Measurements from ENCODE around the gene CBARP.

CBARP gene

GRCh38 chr19:1227304-1228054 is 10.3 kb downstream of the CBARP start:
- DNase-seq (ENCODE audit: low read depth in 2 of 2), result no peak

- DNase-seq (ENCODE audit: low read depth in 2 of 2), result no peak
Measured at GRCh38 chr19:1226522-1227303, 11.1 kb downstream of the CBARP start.

- DNase-seq (ENCODE audit: low read depth in 2 of 2), result no peak
Measured at GRCh38 chr19:1226227-1226518, 11.6 kb downstream of the CBARP start.

- no peak for DNase-seq (ENCODE audit: low read depth in 2 of 2)
Measured at GRCh38 chr19:1225440-1226226, 12.2 kb downstream of the CBARP start.

GRCh38 chr19:1224847-1225246 is 13.0 kb downstream of the CBARP start:
- no peak for DNase-seq (ENCODE audit: low read depth in 2 of 2)

GRCh38 chr19:1224047-1224825 is 13.6 kb downstream of the CBARP start:
- DNase-seq (ENCODE audit: low read depth in 2 of 2), result no peak

GRCh38 chr19:1223018-1223855 is 14.6 kb downstream of the CBARP start:
- DNase-seq (ENCODE audit: low read depth in 2 of 2), result no peak

GRCh38 chr19:1222394-1222793 is 15.4 kb downstream of the CBARP start:
- no peak for DNase-seq (ENCODE audit: low read depth in 2 of 2)

GRCh38 chr19:1221904-1222255 is 15.9 kb downstream of the CBARP start:
- no peak for DNase-seq (ENCODE audit: low read depth in 2 of 2)

GRCh38 chr19:1220976-1221903 is 16.6 kb downstream of the CBARP start:
- DNase-seq (ENCODE audit: low read depth in 2 of 2), result no peak

- no peak for DNase-seq (ENCODE audit: low read depth in 2 of 2)
Measured at GRCh38 chr19:1220477-1220930, 17.3 kb downstream of the CBARP start.

- DNase-seq (ENCODE audit: low read depth in 2 of 2), result no peak
Measured at GRCh38 chr19:1219786-1220476, 17.9 kb downstream of the CBARP start.

- no peak for DNase-seq (ENCODE audit: low read depth in 2 of 2)
Measured at GRCh38 chr19:1218751-1219567, 18.8 kb downstream of the CBARP start.

- DNase-seq (ENCODE audit: low read depth in 2 of 2), result no peak
Measured at GRCh38 chr19:1217366-1217765, 20.4 kb downstream of the CBARP start.

GRCh38 chr19:1216756-1217155 is 21.0 kb downstream of the CBARP start:
- no peak for DNase-seq (ENCODE audit: low read depth in 2 of 2)

- no peak for DNase-seq (ENCODE audit: low read depth in 2 of 2)
Measured at GRCh38 chr19:1214862-1215731, 22.7 kb downstream of the CBARP start.

GRCh38 chr19:1214299-1214861 is 23.4 kb downstream of the CBARP start:
- no peak for DNase-seq (ENCODE audit: low read depth in 2 of 2)

Measured in stimulated activated CD8-positive, alpha-beta memory T cell treated with anti-CD3 and anti-CD28 coated beads, Interleukin-2, amount 100 ng/mL, for 1 hour (primary cell).